SKM-1 treated with dmso at 0.1 percent for 144 hours (cell line): ENCODE data around the gene TUT4.
A peak's percentile ranks its signal among the peaks of the same experiment; 100 is the strongest.

ENCODE experiments used
- DNase-seq: peaks from one replicate; lab custom pipeline; 2025; ENCODE audit not compliant: unreplicated experiment; lab: John Stamatoyannopoulos, UW

TUT4 gene

GRCh38 chr1:52476943-52477342 lies 75.9 kb downstream of the TUT4 start:
- DNase-seq, result no peak

DNA sequence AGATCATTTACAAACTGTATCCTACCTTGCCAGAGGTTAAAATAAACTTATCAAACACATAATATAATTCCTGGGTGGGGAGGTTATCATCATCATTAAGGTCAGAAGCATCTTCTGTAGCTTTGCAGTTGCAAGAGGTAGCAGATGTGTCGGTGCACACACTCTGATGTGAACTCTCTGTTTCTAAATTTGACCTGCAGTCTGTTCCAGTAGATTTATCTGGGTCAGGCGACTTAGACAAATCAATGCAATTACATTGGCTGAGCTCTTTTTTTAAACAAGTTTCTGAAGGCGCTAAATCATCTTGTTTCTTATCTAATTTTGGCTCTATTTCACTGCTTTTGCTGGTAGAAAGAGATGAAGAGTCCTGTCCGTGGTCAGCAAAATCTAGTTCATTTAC lies 78.1 kb downstream of the TUT4 start:
- no peak for DNase-seq

DNA sequence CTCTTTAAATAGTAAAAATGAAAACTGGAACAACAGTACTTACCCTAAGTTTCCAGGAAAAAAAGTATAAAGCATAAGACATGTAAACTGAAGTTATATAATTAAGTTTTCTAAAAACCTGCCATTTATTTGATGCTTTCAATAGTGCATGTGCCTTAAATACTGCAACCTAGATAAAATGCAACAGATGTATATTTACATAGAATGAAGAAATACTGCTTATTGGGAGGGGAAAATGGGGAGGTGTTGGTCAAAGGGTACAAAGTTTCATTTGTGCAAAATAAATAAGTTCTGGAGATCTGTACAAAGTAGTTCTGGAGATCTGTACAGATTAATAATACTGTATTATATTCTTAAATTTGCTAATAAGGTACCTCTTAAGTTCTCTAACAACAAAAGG lies 79.9 kb downstream of the TUT4 start:
- DNase-seq, result no peak

DNA sequence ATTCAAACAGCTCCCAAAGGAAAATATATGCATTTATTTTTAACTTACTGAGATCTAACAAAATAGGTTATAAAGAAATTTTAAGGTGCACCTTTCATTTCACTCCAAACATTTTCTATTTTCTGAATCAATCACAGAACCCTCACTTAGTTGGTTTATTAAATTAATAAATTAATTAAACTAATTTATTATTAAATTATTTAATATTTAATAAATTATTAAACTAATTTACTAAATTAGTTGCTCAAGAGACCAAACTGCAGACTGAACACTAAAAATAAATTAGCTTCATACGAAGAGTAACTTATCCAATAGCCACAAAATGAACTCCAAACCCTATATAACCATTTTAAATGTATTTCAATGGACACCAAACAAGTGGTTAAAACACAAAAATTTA lies 80.5 kb downstream of the TUT4 start:
- no peak for DNase-seq

- DNase-seq, result no peak
Observed at GRCh38 chr1:52469108-52469507, 83.8 kb downstream of the TUT4 start.

DNA sequence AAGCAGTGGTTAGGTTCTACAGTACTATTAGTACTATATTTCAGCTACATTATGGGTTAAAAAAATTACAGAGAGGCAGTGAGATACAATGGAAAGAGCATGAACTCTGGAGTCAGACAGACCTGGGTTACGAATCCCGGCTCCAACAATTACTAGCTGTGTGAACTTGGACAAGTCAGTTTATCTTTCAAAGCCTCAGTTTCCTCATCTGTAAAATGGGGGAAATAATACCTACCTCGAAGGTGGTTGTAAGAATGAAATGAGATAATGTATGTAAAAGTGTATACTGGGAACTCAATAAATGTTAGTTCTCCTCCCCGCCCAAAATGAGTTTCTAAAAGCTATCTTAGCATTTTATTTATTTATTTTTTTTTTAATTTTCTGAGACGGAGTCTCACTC lies 89.0 kb downstream of the TUT4 start:
- DNase-seq, result no peak

DNA sequence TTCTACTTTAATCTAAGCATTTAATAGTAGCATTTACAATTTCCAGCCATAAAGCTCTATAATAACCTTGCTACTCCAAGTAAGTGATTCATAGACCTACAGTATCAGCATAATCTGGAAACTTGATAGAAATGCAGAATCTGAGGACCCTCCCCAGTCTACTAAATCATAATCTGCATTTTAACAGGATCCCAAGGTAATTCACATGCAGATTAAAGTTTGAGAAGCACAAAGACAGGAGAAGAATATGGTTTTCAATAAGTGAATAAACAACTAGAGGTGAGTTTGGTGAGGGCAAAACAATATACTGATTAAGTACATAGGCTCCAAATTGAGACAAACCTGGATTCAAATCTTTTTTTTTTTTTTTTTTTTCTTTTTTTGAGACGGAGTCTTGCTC lies 91.1 kb downstream of the TUT4 start:
- no peak for DNase-seq

DNA sequence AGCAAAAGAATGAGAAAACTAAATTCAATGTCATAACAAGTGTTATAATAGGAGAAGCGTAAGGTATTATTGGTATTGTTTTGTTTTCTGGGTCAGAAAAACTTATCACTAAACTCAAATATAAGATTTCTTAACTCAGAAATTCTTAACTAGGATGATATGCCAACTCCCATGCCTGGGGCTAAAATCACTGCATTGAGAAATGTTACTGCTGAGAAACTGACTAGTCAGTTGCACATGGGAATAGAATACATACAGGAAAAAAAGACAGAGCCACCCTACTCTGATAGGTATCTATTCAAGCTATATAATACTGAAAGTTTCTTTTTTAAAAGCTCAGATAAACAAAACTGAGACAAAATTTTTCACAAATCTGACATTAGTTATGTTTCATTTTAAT lies 92.2 kb downstream of the TUT4 start:
- no peak for DNase-seq

DNA sequence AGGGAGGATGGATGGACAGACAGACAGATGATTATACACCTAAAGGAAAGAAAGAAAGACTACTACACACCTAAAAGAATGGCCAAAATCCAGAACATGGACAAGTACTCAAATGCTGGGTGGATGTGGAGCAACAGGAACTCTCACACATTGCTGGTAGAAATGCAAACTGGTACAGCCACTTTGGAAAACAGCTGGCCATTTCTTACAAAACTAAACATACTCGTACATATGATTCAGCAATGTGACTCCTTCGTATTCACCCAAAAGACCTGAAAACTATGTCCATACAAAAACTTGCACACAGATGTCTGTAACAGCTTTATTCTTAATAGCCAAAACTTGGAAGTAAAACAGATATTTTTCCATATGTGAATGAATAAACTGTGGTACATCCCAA lies 97.2 kb downstream of the TUT4 start:
- no peak for DNase-seq

GRCh38 chr1:52454779-52455178 lies 98.1 kb downstream of the TUT4 start:
- DNase-seq, result no peak

DNA sequence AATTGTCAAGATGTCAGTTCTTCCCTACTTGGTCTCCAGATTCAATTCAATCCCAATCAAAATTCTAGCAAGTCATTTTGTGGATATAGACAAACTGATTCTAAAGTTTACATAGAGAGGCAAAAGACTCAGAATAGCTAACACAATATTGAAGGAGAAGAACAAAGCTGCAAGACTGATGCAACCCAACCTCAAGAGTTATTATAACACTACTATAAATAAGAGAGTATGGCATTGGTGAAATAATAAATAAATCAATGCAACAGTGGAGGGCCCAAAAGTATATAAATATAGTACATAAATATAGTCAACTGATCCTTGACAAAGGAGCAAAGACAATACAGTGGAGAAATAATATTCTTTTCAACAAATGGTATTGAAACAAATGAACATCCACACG lies 98.8 kb downstream of the TUT4 start:
- no peak for DNase-seq

- DNase-seq, result no peak
Observed at GRCh38 chr1:52444463-52444862, 108.4 kb downstream of the TUT4 start.

DNA sequence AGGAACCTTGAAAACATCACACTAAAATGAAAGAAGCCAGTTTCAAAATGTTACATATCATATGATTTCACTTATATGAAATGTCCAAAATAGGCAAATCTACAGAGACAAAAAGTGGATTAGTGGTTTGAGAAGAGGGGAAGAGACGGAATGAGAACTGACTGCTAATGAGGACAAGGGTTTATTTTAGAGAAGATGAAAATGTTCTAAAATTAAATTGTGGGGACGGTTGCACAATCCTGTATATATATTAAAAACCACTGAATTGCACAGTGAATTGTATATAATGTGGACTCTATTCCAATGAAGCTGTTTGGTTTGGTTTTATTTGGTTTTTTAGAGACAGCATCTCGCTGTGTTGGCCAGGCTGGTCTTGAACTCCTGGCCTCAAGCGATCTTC lies 112.9 kb downstream of the TUT4 start:
- DNase-seq, result no peak

DNA sequence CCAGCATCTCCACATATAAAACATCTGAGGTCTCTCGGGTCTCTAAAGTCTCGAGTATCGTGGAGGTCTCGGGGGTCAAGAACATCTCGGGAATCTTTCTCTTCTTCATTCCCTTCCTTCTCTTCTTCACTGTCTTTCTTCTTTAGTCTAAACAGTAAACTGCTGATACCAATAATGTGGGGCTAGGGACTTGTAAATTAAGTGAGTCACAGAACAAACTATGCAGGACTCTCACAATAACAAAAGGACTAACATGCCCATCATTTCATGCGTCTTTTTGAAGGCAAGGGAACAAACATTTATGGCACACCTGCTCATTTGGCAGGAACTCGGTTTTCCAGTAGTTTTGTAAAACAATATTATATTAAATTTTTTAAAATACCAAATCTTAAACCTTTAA lies 116.1 kb downstream of the TUT4 start:
- DNase-seq, result no peak

GRCh38 chr1:52435650-52436049 lies 117.2 kb downstream of the TUT4 start:
- DNase-seq, result no peak

DNA sequence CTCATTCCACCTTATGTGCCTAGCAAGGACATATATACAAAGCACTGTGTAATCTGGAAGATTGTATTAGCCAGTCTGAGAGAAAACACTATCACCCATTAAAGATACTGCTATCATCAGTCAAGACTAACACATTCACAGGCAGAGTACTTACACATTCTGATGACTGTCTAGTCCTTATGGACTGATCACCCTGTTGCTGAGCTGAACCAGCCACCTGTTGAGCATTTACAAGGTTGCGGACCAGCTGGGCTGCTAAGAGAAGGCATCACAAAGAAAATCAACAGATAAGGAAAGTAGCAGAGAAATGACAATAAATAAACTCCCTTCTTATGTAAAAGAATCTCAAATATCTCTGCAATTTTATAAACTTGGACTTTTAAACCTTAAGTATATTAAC lies 117.7 kb downstream of the TUT4 start:
- DNase-seq, result no peak

DNA sequence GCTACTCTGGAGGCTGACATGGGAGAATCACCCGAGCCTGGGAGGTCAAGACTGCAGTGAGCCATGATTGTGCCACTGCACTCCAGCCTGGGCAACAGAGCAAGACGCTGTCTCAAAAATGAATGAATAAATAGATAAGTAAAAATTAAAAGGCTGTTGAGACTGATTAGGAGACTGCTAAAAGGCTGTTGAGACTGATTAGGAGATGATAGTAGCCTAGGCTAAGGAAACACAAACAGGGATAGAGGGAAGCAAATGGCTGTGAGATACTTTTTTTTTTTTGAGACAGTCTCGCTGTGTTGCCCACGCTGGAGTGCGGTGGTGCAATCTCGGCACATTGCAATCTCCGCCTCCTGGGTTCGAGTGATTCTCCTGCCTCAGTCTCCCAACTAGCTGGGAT lies 120.1 kb downstream of the TUT4 start:
- no peak for DNase-seq

GRCh38 chr1:52427152-52427551 lies 125.7 kb downstream of the TUT4 start:
- DNase-seq, result no peak

GRCh38 chr1:52426371-52426770 lies 126.5 kb downstream of the TUT4 start:
- DNase-seq, result no peak

DNA sequence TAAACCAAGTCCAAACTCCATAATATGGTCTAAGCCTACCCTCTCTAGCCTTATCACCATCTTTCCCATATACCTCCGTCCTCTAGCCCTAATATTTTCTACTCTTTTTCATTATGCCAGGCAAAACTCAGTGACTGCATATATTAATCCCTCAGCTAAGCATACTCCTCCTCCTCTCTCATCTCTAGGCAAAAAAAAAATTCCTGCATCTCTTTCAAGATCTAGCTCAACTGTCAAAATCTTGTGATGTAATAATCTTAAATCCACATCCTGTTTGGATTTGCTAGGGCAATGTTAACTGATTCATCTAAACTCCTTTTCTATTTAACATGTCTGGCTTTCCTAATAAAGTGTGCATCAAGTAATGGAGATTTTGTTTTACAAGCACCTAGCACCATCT lies 128.1 kb downstream of the TUT4 start:
- DNase-seq, result no peak

- DNase-seq, result peak; percentile 69
Observed at GRCh38 chr1:52424231-52424636, 128.7 kb downstream of the TUT4 start.

- DNase-seq, result no peak
Observed at GRCh38 chr1:52423771-52424170, 129.1 kb downstream of the TUT4 start.

DNA sequence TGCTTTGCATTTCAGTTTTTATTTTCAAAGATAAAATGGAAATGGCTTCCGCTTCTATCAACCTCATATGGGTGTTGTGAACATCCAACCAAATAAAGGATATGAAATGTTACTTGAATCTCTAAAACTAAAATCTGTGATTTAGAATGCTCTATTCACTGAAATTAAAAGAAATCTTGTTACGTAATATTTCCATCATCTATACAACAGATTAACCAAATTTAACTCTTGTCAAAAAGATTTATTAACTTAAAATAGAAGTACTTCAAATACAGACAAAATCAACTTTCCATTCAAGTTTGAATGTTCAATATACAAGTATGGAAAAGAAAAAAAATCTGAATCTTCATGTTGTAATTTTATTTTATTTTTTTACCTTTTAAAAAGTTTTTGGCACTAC lies 129.8 kb downstream of the TUT4 start:
- no peak for DNase-seq

DNA sequence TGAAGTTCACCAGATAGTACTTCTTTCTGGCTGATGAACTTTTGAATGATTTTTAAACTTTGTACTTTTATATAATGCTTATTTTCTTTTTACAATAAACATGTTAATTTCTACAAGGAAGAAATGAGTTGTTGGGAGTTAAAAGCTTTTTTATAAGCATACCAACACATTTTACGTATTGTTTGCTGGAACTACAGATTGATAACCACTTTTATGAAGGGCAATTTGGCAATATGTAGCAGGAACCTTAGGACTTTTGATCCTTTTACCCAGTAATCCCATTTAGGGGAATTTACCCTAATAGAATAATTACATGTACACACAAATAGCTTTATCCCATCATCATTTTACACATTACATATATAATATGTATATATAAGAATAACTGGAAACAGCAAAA lies 132.2 kb downstream of the TUT4 start:
- no peak for DNase-seq
